Activated T-cell treated with anti-CD3 and anti-CD28 coated beads for 48 hours (primary cell): ENCODE data around the gene ATP11A.

Experiments
- DNase-seq: peaks from one replicate; pipeline ENCODE4 v3.0.0-alpha.2; 2020; ENCODE audit warnings: low read depth

ATP11A gene

GRCh38 chr13:112931028-112931934 lies 241.4 kb downstream of the ATP11A start:
- no peak for DNase-seq

GRCh38 chr13:112932971-112933370 lies 243.1 kb downstream of the ATP11A start:
- DNase-seq: no peak

GRCh38 chr13:112933649-112934048 lies 243.8 kb downstream of the ATP11A start:
- no peak for DNase-seq

- DNase-seq: no peak
Measured at GRCh38 chr13:112934078-112934477, 244.2 kb downstream of the ATP11A start.
